Esophagus muscularis mucosa (tissue), 4 donors: ENCODE data around the gene GALT.

Source experiments
- CTCF ChIP-seq, 3 experiments: fragments of 200-600 bp in 2 of 3; fragments of 450-650 bp in 1 of 3; sonication (generic) in 2 of 3; IDR thresholded peaks; one replicate each; pipeline ENCODE4 v1.5.1; 2017 to 2019; ENCODE audit warnings: antibody characterized with exemption in 3 of 3, mild to moderate bottlenecking in 2 of 3, moderate library complexity in 1 of 3
- EP300 ChIP-seq: sonication (generic); formaldehyde crosslinking; IDR thresholded peaks from one replicate; pipeline ENCODE4 v1.6.1; 2017; ENCODE audit warnings: antibody characterized with exemption
- POLR2A ChIP-seq: fragments of 450-650 bp; IDR thresholded peaks from one replicate; pipeline ENCODE4 v1.6.1; 2017; ENCODE audit warnings: antibody characterized with exemption, moderate library complexity, mild to moderate bottlenecking, low read depth

- no peak for TF ChIP-seq EP300
- no peak for TF ChIP-seq CTCF (IDR thresholded peaks at IDR 0.05)
- TF ChIP-seq POLR2A = no peak
Observed at GRCh38 chr9:34687276-34688030, 41.0 kb downstream of the GALT start.
